Measurements from ENCODE around the gene UBE2C. TPM values are rescaled to one million over a fixed set of nuclear protein-coding genes. Genes with fewer than 3 reads are reported as not detected.
A peak's percentile ranks its signal among the peaks of the same experiment; 100 is the strongest.

Gene UBE2C
- total RNA-seq, 2 experiments from 2014 or later = 0.52 to 0.64 TPM

- H3K4me1 ChIP-seq (ENCODE audit: insufficient read depth, low read length) = peaks cover 25% of the 10 kb centered on the region
- H3K36me3 Mint-ChIP-seq (ENCODE audit: low read depth) = no peaks in the 10 kb centered on the region
- no peak for DNase-seq
- H3K27ac Mint-ChIP-seq = peak overlapping the region; percentile 60
- no peak overlapping the region for H3K4me3 ChIP-seq (ENCODE audit: low read length)
- H3K4me1 Mint-ChIP-seq (ENCODE audit: low read depth) = peaks cover 16% of the 10 kb centered on the region
- no peak overlapping the region for H3K27ac ChIP-seq (ENCODE audit: low read depth in 1 of 2, low read length in 2 of 2)
- ChIA-PET POLR2A (interaction anchor here (1.5 to 2.4 kb wide), 3 partner anchors 8 to 103 kb away, joined by 4 to 11 read pairs (median 8); partner anchors contain the start of genes ACOT8 and ZSWIM3), CTCF (no interaction called here)
- TF ChIP-seq CTCF (IDR thresholded peaks at IDR 0.05) = no peak
- H3K27me3 Mint-ChIP-seq = no peaks in the 10 kb centered on the region
- no peaks in the 10 kb centered on the region for H3K9me3 Mint-ChIP-seq
- ATAC-seq (ENCODE audit: poor library complexity) = no peak
- no peaks in the 10 kb centered on the region for H3K36me3 ChIP-seq (ENCODE audit: insufficient read depth, low read length)
- no peaks in the 10 kb centered on the region for H3K27me3 ChIP-seq (ENCODE audit: control insufficient read depth in 1 of 2, insufficient read depth in 2 of 2, low read length in 2 of 2)
- peak overlapping the region; percentile 95 for H3K4me3 Mint-ChIP-seq
- no peaks in the 10 kb centered on the region for H3K9me3 ChIP-seq (ENCODE audit: control insufficient read depth in 1 of 2, insufficient read depth in 1 of 2, low read length in 2 of 2)
- intact Hi-C loops (cut with DNase I, micrococcal nuclease) = no loop called here
Measured at GRCh38 chr20:45832619-45833018, 20.2 kb downstream of the UBE2C start.

- Histone ChIP-seq H3K4me1 (ENCODE audit: insufficient read depth, low read length) (peaks cover 25% of the 10 kb centered on the region), H3K27ac (ENCODE audit: low read depth in 1 of 2, low read length in 2 of 2) (no peak within 1 kb of the TSS), H3K4me3 (ENCODE audit: low read length) (peak within 1 kb of the TSS; percentile 67), H3K27me3 (ENCODE audit: control insufficient read depth in 1 of 2, insufficient read depth in 2 of 2, low read length in 2 of 2) (no peaks in the 10 kb centered on the region), H3K36me3 (ENCODE audit: insufficient read depth, low read length) (no peaks in the 10 kb centered on the region), H3K9me3 (ENCODE audit: control insufficient read depth in 1 of 2, insufficient read depth in 1 of 2, low read length in 2 of 2) (no peaks in the 10 kb centered on the region)
- CTCF ChIA-PET = interaction anchor here (1.5 kb wide), 1 partner anchor 137 kb away, joined by 4 read pairs; no protein-coding TSS in a partner anchor
- H3K4me3 Mint-ChIP-seq = peak within 1 kb of the TSS; percentile 95
- peak within 1 kb of the TSS; percentile 60 for H3K27ac Mint-ChIP-seq
- intact Hi-C loops (cut with DNase I, micrococcal nuclease) = no loop called here
- DNase-seq (peak in 8 of 14 experiments; percentile 4 to 54 (median 33)), ATAC-seq (ENCODE audit: poor library complexity) (peak; percentile 65)
- H3K9me3 Mint-ChIP-seq = no peaks in the 10 kb centered on the region
- H3K36me3 Mint-ChIP-seq (ENCODE audit: low read depth) = no peaks in the 10 kb centered on the region
- TF ChIP-seq CTCF (IDR thresholded peaks at IDR 0.05) = no peak
- peaks cover 16% of the 10 kb centered on the region for H3K4me1 Mint-ChIP-seq (ENCODE audit: low read depth)
- H3K27me3 Mint-ChIP-seq = no peaks in the 10 kb centered on the region
- POLR2A ChIA-PET = interaction anchor here (0.5 to 2.4 kb wide), 4 partner anchors 8 to 102 kb away, joined by 3 to 11 read pairs (median 6); partner anchors contain the start of genes ACOT8 and ZSWIM3
Measured at GRCh38 chr20:45833030-45833882, 20.8 kb downstream of the UBE2C start, which contains the start of gene SNX21. Gene SNX21, plus strand, starts transcription at chr20:45833799. Its CDS starts 121 bp downstream, at chr20:45833920.

DNA sequence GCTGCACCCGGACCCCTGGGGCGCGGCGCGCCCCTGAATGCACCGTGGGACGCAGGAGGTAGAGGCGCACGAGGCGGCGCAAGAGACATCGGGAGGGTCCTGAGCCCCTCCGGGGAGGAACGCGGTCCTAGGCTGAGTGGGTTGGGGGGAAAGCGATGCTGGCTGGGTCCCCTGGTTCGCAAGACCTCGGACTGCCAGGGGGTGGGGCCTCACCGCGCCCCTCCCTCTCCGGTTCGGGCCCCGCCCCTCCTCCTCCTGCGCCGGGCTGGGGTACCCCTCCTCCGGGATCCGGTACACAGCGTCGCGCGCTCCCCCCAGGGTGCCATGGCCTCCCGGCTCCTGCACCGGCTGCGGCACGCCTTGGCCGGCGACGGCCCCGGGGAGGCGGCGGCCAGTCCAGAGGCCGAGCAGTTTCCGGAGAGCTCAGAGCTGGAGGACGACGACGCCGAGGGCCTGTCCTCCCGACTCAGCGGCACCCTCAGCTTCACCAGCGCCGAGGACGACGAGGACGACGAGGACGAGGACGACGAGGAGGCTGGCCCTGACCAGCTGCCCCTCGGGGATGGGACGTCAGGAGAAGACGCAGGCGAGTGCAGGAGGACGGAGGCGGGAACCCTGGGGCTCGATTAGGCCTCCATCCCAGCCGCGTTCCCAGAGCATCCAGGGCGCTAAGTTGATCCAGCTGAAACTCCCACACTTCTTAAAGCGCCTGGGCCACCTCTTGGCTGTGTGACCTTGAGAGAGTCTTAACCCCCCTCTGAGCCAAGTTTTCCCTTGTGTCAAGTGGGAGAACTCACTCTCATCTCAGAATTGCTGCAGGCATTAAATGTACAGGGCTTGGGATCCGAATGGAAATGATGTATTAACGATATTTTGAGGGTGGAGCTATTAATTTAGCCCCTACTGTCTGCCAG lies 21.7 kb downstream of the UBE2C start:
- intact Hi-C loops (cut with DNase I, micrococcal nuclease) = no loop called here
- no peaks in the 10 kb centered on the region for H3K36me3 Mint-ChIP-seq (ENCODE audit: low read depth)
- no peaks in the 10 kb centered on the region for H3K27me3 Mint-ChIP-seq
- peak overlapping the region; percentile 67 for H3K4me3 Mint-ChIP-seq
- H3K36me3 ChIP-seq (ENCODE audit: insufficient read depth, low read length) = no peaks in the 10 kb centered on the region
- H3K4me1 ChIP-seq (ENCODE audit: insufficient read depth, low read length) = peaks cover 25% of the 10 kb centered on the region
- ChIA-PET POLR2A (interaction anchor here (0.5 to 2.4 kb wide), 5 partner anchors 9 to 101 kb away, joined by 3 to 11 read pairs (median 4); partner anchors contain the start of genes ACOT8 and ZSWIM3), CTCF (interaction anchor here (1.5 kb wide), 1 partner anchor 136 kb away, joined by 4 read pairs; no protein-coding TSS in a partner anchor)
- no peaks in the 10 kb centered on the region for H3K9me3 Mint-ChIP-seq
- H3K4me1 Mint-ChIP-seq (ENCODE audit: low read depth) = peaks cover 16% of the 10 kb centered on the region
- H3K27me3 ChIP-seq (ENCODE audit: control insufficient read depth in 1 of 2, insufficient read depth in 2 of 2, low read length in 2 of 2) = no peaks in the 10 kb centered on the region
- no peak overlapping the region for H3K27ac ChIP-seq (ENCODE audit: low read depth in 1 of 2, low read length in 2 of 2)
- DNase-seq (peak in 12 of 14 experiments; percentile 11 to 72 (median 46)), ATAC-seq (ENCODE audit: poor library complexity) (peak; percentile 73)
- H3K4me3 ChIP-seq (ENCODE audit: low read length) = peak overlapping the region; percentile 67
- no peaks in the 10 kb centered on the region for H3K9me3 ChIP-seq (ENCODE audit: control insufficient read depth in 1 of 2, insufficient read depth in 1 of 2, low read length in 2 of 2)
- peak overlapping the region; percentile 7 for H3K27ac Mint-ChIP-seq
- TF ChIP-seq CTCF (IDR thresholded peaks at IDR 0.05) = no peak
